A673 (cell line): ENCODE results near the gene SGCD.

Experiments used
- EZH2 ChIP-seq: fragments of 200-600 bp; sonication (generic); IDR thresholded peaks from 2 replicates; pipeline ENCODE4 v1.6.1; 2017; ENCODE audit warnings: borderline replicate concordance, low read depth, mild to moderate bottlenecking, mixed read lengths, antibody characterized with exemption, low read length; ENCODE audit not compliant: poor library complexity, severe bottlenecking
- TF ChIP-seq, protein P1 (sequence below): fragments of 300-800, 200-600 bp; sonication (generic); conservative IDR thresholded peaks from 2 replicates; pipeline ENCODE4 v1.5.1; 2017; ENCODE audit warnings: low read depth, mild to moderate bottlenecking, antibody characterized with exemption, low read length, moderate library complexity, mixed read lengths

- TF ChIP-seq, protein P1, sequence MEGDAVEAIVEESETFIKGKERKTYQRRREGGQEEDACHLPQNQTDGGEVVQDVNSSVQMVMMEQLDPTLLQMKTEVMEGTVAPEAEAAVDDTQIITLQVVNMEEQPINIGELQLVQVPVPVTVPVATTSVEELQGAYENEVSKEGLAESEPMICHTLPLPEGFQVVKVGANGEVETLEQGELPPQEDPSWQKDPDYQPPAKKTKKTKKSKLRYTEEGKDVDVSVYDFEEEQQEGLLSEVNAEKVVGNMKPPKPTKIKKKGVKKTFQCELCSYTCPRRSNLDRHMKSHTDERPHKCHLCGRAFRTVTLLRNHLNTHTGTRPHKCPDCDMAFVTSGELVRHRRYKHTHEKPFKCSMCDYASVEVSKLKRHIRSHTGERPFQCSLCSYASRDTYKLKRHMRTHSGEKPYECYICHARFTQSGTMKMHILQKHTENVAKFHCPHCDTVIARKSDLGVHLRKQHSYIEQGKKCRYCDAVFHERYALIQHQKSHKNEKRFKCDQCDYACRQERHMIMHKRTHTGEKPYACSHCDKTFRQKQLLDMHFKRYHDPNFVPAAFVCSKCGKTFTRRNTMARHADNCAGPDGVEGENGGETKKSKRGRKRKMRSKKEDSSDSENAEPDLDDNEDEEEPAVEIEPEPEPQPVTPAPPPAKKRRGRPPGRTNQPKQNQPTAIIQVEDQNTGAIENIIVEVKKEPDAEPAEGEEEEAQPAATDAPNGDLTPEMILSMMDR, result no peak
- TF ChIP-seq EZH2, result no peak
Observed at GRCh38 chr5:156354571-156354970, 27.6 kb downstream of the SGCD start.
